ENCODE measurements around the gene CMYA5. TPM values are rescaled to one million over a fixed set of nuclear protein-coding genes. Genes with fewer than 3 reads are reported as not detected.
"Not testable (repeated sequence)": the region's sequence is repeated elsewhere in the genome, so short reads cannot be mapped to it uniquely, and the experiment has no call there.

CMYA5 gene
- total and polyA plus RNA-seq, 7 donors: 0.46 to 21.0 (median 5.2) TPM

- 89 to 96% methylated on average over 3 of the region's 3 CpGs for WGBS, 2 donors
- Histone ChIP-seq H3K4me3 (no peak overlapping the region), H3K27me3 (no peaks in the 10 kb centered on the region), H3K4me1 (no peaks in the 10 kb centered on the region), H3K27ac (no peak overlapping the region), H3K36me3 (no peaks in the 10 kb centered on the region), H3K9me3 (no peaks in the 10 kb centered on the region)
- intact Hi-C loops (cut with DNase I): no loop called here
- DNase-seq: no peak
- TF ChIP-seq POLR2AphosphoS5 (IDR thresholded peaks at IDR 0.05) (no peak), EP300 (IDR thresholded peaks at IDR 0.05) (no peak), CTCF (IDR thresholded peaks at IDR 0.05) (no peak), POLR2A (IDR thresholded peaks at IDR 0.05) (no peak)
Observed at GRCh38 chr5:79705632-79706031, 16.0 kb downstream of the CMYA5 start.

- H3K27ac ChIP-seq; H3K27me3 ChIP-seq; H3K4me3 ChIP-seq; H3K4me1 ChIP-seq; intact Hi-C loops (cut with DNase I); H3K36me3 ChIP-seq; H3K9me3 ChIP-seq; DNase-seq: not testable (repeated sequence)
- WGBS, 2 donors: 54 to 84% methylated on average over 8 of the region's 8 CpGs
Observed at GRCh38 chr5:79706317-79706716, 16.7 kb downstream of the CMYA5 start.

GRCh38 chr5:79707535-79707934 lies 17.9 kb downstream of the CMYA5 start:
- TF ChIP-seq EP300 (IDR thresholded peaks at IDR 0.05) (no peak), CTCF (IDR thresholded peaks at IDR 0.05) (no peak), POLR2AphosphoS5 (IDR thresholded peaks at IDR 0.05) (no peak), POLR2A (IDR thresholded peaks at IDR 0.05) (no peak)
- H3K9me3 ChIP-seq: no peaks in the 10 kb centered on the region
- H3K4me1 ChIP-seq: no peaks in the 10 kb centered on the region
- DNase-seq: no peak
- H3K27ac ChIP-seq: no peak overlapping the region
- 63% methylated on average over 3 of the region's 3 CpGs for WGBS, 2 donors
- no peaks in the 10 kb centered on the region for H3K27me3 ChIP-seq
- no peaks in the 10 kb centered on the region for H3K36me3 ChIP-seq
- intact Hi-C loops (cut with DNase I): no loop called here
- H3K4me3 ChIP-seq: no peak overlapping the region

DNA sequence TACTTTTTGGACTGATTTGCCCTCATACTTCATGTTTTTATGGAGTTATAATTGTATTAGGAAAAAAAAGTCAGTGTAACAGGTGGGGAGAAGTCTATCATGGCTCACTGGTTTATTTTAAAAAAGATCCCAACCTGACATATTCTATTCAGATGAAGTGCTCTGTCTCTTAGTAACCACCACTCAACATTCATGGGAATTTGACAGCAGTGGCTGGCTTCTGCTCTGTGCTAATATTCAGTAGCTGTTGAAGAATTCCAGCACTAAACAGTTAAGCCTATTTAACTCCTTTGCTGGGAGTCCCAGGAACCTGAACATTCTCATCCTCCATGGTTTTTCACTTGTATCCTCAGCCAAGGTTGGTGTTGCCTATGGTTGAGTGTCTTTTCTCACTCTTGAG lies 23.1 kb downstream of the CMYA5 start:
- Histone ChIP-seq H3K27ac (no peak overlapping the region), H3K36me3 (no peaks in the 10 kb centered on the region)
- intact Hi-C loops (cut with DNase I): no loop called here

DNA sequence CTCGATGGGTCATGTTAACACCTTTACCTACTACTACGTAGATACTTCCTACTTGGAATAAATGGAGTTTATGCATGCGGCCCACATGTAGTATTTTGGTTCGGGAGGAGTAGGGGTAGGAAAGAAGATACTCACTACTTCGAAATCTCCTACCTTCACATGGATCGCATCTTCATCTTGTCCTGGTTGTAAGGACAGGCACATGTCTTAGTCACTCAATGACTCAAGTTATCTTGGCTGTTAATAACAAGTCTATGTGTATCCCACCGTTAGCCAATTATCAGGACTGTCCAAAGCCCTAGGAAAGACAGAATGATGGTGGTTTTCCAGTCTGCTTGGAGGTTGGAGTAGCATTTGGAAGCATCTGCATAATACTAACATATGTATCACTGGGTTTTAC lies 24.1 kb downstream of the CMYA5 start:
- no peak overlapping the region for H3K27ac ChIP-seq
- no peaks in the 10 kb centered on the region for H3K4me1 ChIP-seq
- no peaks in the 10 kb centered on the region for H3K27me3 ChIP-seq
- no peaks in the 10 kb centered on the region for H3K9me3 ChIP-seq
- H3K36me3 ChIP-seq: no peaks in the 10 kb centered on the region
- no peak for TF ChIP-seq CTCF (IDR thresholded peaks at IDR 0.05)
- no peak overlapping the region for H3K4me3 ChIP-seq
- no peak for DNase-seq
- WGBS, 2 donors: 94 to 96% methylated on average over 7 of the region's 7 CpGs
- intact Hi-C loops (cut with DNase I): no loop called here

More for the DNA sequence above, 23.1 kb downstream of the CMYA5 start:
- Histone ChIP-seq H3K4me1 (no peaks in the 10 kb centered on the region), H3K9me3 (no peaks in the 10 kb centered on the region), H3K27me3 (no peaks in the 10 kb centered on the region), H3K4me3 (no peak overlapping the region)
- no peak for DNase-seq
- TF ChIP-seq POLR2AphosphoS5 (IDR thresholded peaks at IDR 0.05): no peak
- no peak for TF ChIP-seq POLR2A (IDR thresholded peaks at IDR 0.05)
- TF ChIP-seq EP300 (IDR thresholded peaks at IDR 0.05): no peak
- TF ChIP-seq CTCF (IDR thresholded peaks at IDR 0.05): no peak
